Left colon (tissue), 2 donors: ENCODE results near the gene RGS5. TPM values are rescaled to one million over a fixed set of nuclear protein-coding genes. Genes with fewer than 3 reads are reported as not detected.

Source experiments
- ATAC-seq: fragments of 200-7000 bp; cut with Tn5 transposase; one replicate; pipeline ENCODE4 v1.9.1; 2020; ENCODE audit warnings: mild to moderate bottlenecking, moderate library complexity
- DNase-seq, 2 donors: peaks; one replicate each; pipeline ENCODE4 v3.0.0-alpha.2; 2020
- intact Hi-C, 2 donors: fragments of 100-400 bp; cut with DNase I in 1 of 2; cut with micrococcal nuclease in 1 of 2; formaldehyde crosslinking; loops; one replicate each; pipeline versions ENCODE4 v1.11.2 to v1.14.0; 2022; cut with DNase I, micrococcal nuclease
- total RNA-seq, 2 donors: library from RNA; stranded (reverse); fragmentation: NEBNext Ultra II Directional; extraction: Animal tissue kit (Norgen Biotek cat#: 25700); gene quantifications; one replicate each; pipeline ENCODE4 v1.2.1, GENCODE V29; 2021
- donor health status: DM: no; HTN: no; CAD: no.
- donor health status: DM: yes; HTN: yes; CAD: no.

The RGS5 gene
- total RNA-seq, 2 donors from 2014 or later: 32.3 to 48.9 TPM

DNA sequence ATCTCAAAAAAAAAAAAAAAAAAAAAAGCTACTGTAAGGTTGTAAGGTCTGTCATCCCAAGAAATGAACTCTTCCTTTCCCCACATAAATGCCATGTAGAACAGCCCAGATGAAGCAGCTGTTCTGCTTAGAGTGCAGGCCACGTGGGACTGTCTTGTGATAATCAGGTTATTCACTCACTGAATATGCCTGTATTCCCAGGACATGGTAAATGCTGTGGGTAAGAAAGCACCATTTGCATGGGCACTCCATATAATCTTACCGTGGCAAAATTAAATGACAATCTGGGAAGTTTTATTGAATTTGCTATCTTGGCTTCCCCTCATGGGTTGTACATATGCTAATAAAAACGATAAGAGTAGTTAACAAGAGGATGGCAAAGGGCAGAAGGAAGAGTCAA lies 13.8 kb downstream of the RGS5 start:
- intact Hi-C loops: loop anchor here in 1 of 2 donors (10.0 kb wide), 1 partner anchor 116 kb away; no protein-coding TSS in a partner anchor
- DNase-seq: no peak
- ATAC-seq: no peak

GRCh38 chr1:163187849-163188248 lies 14.9 kb downstream of the RGS5 start:
- DNase-seq (no peak), ATAC-seq (no peak)
- intact Hi-C loops: loop anchor here in 1 of 2 donors (10.0 kb wide), 1 partner anchor 117 kb away; no protein-coding TSS in a partner anchor

DNA sequence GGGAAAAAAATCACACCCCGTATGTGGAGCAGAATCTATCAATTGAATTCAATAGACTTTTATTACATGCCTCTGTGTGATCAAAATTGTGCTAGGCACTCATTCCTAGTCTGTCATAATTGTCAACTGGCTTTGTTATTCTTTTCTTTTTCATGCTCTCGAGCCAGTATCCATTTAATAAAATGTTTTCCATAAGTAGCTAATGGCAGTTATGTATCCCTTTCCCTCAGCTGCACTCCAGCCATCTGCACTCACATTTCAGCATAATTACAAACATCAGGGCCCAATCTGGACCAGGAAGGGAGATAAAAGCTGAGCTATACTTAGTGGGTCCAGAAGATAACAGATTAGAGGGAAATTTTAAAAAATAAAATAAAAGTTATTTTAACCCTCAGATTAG lies 15.9 kb downstream of the RGS5 start:
- DNase-seq: no peak
- intact Hi-C loops: loop anchor here in 1 of 2 donors (10.0 kb wide), 1 partner anchor 118 kb away; no protein-coding TSS in a partner anchor
- ATAC-seq: no peak

- DNase-seq (no peak), ATAC-seq (no peak)
- intact Hi-C loops: loop anchor here in 1 of 2 donors (10.0 kb wide), 1 partner anchor 122 kb away; no protein-coding TSS in a partner anchor
These were observed 20.3 kb downstream of the RGS5 start for GRCh38 chr1:163182330-163182949.

GRCh38 chr1:163178628-163179027 lies 24.1 kb downstream of the RGS5 start:
- DNase-seq: no peak
- intact Hi-C loops: loop anchor here in 1 of 2 donors (10.0 kb wide), 2 partner anchors 104 to 304 kb away; no protein-coding TSS in a partner anchor
- ATAC-seq: no peak

GRCh38 chr1:163176797-163177196 lies 25.9 kb downstream of the RGS5 start:
- DNase-seq (no peak), ATAC-seq (no peak)
- intact Hi-C loops: loop anchor here in 1 of 2 donors (10.0 kb wide), 2 partner anchors 102 to 302 kb away; no protein-coding TSS in a partner anchor

GRCh38 chr1:163174524-163175437 lies 27.9 kb downstream of the RGS5 start:
- peak; percentile 39 for ATAC-seq
- intact Hi-C loops: loop anchor here in 1 of 2 donors (10.0 kb wide), 2 partner anchors 100 to 300 kb away; no protein-coding TSS in a partner anchor
- DNase-seq: peak; percentile 48 to 70

GRCh38 chr1:163173121-163173520 lies 29.6 kb downstream of the RGS5 start:
- intact Hi-C loops: loop anchor here in 1 of 2 donors (10.0 kb wide), 2 partner anchors 98 to 298 kb away; no protein-coding TSS in a partner anchor
- DNase-seq (no peak), ATAC-seq (no peak)

DNA sequence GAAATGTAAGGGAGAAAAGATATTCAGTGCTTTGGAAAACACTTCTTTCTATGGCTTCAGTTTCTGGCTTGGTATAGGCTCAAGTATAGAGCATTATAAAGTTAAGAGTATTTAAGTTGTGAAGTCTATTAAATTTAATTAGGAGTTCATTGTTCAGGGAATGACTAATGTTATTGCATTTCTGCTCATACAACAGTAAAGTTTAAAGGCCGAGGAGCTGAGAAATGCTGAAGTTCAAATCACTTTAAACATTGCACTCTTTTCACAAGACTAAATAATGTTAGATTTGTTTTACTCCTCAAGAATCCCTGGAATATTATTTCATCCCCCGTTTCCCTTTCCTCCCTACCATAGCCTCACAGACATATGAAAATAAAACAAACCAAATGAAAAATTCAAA lies 30.1 kb downstream of the RGS5 start:
- intact Hi-C loops: loop anchor here in 1 of 2 donors (10.0 kb wide), 2 partner anchors 98 to 298 kb away; no protein-coding TSS in a partner anchor
- DNase-seq (no peak), ATAC-seq (no peak)

DNA sequence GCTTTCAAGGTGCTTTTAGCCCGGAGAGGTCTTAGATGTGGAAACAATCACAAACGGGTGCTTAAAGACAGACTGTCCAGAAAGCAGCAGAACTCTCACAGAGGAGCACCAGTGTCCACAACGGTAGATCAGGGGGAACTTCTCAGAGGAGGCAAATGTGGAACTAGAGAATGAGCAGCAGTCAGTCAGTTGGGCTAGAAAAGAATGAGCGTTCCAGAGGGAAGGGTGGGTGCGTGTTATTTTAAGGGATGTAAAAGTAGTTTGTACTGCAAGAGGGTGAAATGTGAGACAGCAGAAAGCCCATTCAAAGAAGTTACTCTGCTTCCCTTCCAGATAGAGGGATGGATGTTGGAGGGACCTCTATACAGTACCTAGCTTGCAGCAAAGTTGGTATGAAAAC lies 30.9 kb downstream of the RGS5 start:
- ATAC-seq (no peak), DNase-seq (no peak)
- intact Hi-C loops: loop anchor here in 1 of 2 donors (10.0 kb wide), 2 partner anchors 97 to 297 kb away; no protein-coding TSS in a partner anchor

GRCh38 chr1:163170975-163171676 lies 31.6 kb downstream of the RGS5 start:
- DNase-seq (no peak), ATAC-seq (no peak)
- intact Hi-C loops: loop anchor here in 1 of 2 donors (10.0 kb wide), 2 partner anchors 96 to 296 kb away; no protein-coding TSS in a partner anchor

DNA sequence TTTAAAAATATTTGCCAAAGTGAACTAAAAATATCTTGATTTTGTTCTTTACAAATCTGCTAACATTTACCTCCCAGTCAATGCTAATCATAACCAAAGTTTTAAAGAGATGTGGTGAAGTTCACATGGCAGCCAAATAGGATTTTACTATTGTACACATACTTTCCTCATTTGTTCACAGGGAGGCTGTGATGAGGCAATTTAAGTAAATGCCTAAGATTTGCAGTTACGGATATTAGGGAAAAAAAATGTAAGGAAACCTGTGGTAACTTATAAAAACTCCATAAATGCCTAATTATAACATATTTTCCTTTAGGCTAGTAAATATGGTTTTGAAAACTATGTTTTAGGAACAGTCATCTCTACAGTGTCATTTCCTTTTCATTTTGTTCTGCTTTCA lies 32.4 kb downstream of the RGS5 start:
- no peak for ATAC-seq
- no peak for DNase-seq
- intact Hi-C loops: loop anchor here in 1 of 2 donors (10.0 kb wide), 2 partner anchors 96 to 296 kb away; no protein-coding TSS in a partner anchor

DNA sequence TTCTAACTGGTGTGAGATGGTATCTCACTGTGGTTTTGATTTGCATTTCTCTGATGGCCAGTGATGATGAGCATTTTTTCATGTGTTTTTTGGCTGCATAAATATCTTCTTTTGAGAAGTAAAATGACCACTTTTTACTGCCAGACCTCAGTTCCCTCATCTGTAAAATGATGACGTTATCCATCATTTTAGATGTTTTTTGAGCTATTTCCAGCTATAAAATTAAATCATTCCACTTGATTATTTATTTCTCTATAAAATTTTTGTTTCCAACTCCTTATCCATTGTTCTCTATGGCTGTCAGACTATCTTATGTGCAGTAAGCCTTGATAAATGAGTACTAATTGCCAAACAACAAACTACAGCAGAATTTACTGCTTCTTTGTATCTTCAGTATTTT lies 33.2 kb downstream of the RGS5 start:
- no peak for ATAC-seq
- intact Hi-C loops: no loop called here
- DNase-seq: no peak

DNA sequence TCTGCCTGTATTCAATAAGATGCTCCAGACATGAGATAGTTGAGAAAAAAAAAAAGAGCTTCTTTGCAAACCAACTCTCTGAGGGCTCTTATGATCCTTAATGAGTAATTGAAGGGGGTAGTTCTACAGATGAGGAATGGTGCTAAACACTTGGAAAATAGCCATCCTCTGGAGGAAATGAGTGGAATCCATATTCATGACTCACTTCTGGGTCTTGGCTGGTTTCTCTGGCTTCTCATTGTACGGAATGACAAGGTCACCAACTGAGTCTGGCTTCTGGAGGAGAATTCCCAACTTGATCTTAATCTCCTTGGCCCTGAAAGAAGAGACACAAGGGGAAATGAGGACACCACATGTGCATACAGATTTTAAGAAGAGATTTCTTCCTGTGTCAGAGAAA lies 34.7 kb downstream of the RGS5 start:
- ATAC-seq (no peak), DNase-seq (no peak)
- intact Hi-C loops: no loop called here

DNA sequence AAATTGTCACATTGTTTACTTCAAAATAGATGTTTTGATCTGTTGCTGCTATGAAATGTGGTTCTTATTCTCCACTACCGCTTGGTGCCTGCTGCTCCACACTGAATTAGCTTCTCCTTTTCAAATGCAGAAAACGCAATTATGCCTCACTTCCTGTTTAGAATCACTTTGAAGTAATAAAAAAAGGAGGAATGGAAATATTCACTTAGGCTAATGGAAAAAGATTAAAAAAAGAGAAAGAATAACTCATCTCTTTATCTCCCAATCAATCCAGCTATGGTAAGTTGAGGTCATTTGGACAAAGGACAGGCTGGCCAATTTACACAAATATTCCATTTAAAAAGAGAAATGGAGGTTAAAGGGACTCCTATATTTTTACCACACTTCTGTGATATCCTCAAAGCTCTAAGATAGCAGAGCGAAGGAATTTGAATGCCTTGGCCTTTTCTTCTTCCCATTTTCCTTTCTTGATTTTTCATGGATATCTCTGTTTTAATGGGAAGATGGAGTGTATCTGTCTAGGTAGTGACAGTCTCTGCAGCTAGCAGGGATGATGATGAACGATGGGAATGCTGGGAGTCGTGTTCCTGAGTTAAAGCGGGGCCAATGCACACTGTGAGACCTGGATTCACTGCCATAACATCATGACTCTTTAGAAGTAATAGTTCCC lies 35.7 kb downstream of the RGS5 start:
- ATAC-seq (no peak), DNase-seq (no peak)
- intact Hi-C loops: no loop called here

GRCh38 chr1:163165119-163165518 lies 37.6 kb downstream of the RGS5 start:
- intact Hi-C loops: no loop called here
- ATAC-seq (no peak), DNase-seq (no peak)

- ATAC-seq (no peak), DNase-seq (no peak)
- intact Hi-C loops: no loop called here
These were observed 38.7 kb downstream of the RGS5 start for GRCh38 chr1:163163881-163164582.

DNA sequence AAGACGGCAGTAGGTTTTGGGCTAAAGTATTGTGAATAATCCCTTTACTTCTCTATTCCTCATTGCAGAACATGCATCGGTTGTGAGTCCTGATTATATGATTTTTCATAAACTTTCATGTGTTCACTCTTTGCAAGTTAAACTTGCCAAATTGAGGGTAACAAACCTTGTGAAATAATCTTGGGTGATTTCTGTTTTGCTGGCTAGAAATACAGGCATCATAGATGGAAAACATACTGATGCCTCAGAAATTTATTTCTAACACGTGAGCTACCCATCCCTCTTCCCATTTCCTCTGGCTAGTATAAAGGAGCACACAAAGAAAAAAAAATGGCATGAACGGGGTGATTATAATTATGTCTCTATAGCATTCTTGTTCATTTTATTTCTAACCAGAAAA lies 39.6 kb downstream of the RGS5 start:
- ATAC-seq (no peak), DNase-seq (no peak)
- intact Hi-C loops: no loop called here
